HG03280 (cell line): ENCODE data around the gene PPT2.

Experiments
- ATAC-seq: cut with Tn5 transposase; IDR thresholded peaks from one replicate; pipeline ENCODE4 v1.9.1; 2021; ENCODE audit warnings: mild to moderate bottlenecking, moderate library complexity; ENCODE audit not compliant: unreplicated experiment

The PPT2 gene, protein sequence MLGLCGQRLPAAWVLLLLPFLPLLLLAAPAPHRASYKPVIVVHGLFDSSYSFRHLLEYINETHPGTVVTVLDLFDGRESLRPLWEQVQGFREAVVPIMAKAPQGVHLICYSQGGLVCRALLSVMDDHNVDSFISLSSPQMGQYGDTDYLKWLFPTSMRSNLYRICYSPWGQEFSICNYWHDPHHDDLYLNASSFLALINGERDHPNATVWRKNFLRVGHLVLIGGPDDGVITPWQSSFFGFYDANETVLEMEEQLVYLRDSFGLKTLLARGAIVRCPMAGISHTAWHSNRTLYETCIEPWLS

DNA sequence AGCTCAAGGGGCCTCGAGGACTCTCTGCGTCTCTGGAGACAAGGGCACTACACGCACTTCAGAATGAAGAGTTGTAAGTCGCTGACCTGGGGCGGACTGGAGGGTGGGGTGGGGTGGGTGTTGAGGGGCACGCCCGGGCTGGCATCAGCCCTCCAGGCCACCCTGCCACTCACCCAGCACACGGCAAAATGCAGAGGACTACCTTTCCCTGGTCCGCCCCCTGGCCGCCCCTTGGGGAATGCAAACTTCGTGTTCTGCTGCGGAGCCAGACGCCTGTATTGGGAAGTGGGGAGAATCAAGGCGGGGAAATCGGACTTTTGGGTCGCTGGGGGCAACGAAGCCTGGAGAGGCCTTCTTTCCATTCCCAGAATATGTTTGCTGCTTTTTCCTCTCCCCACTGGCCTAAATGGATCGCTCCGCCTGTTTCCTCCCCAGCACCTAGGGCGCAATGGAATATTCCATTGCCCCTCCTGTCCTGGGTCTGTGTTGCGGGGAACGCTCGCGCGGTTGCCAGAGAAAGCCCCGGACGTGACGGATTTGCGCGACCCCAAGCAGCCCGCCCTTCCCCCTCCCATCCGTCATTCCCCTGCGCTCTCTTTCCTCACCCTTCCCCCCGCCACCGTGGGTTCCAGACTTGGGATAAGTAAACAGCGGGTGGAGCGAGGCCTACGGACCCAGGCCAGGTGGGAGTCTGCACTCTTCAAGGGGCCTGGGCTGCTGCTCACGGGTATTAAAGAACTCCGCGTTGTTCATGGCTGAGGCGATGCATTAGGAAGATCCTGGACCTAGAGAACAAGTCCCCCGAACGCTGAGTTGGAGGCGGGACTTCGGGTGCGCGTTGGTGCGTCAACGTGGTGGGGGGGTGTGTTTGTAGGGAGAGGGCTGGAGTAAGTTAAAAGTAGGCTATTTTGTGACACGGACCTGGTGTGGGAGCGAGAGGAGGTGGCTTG is at the start of gene PPT2:
Gene PPT2 (plus strand): TSS at position 578 of the 950 bp plus-strand sequence. CDS start 454 bp downstream, outside the sequence.
- peak; percentile 17 for ATAC-seq

GRCh38 chr6:32105433-32105832 is 48.5 kb upstream of the PPT2 start:
- ATAC-seq, result no peak

- ATAC-seq, result no peak
Measured at GRCh38 chr6:32107406-32107805, 46.5 kb upstream of the PPT2 start.

GRCh38 chr6:32108094-32108627 is 45.8 kb upstream of the PPT2 start:
- ATAC-seq, result no peak

- ATAC-seq, result no peak
Measured at GRCh38 chr6:32108727-32109113, 45.2 kb upstream of the PPT2 start.

GRCh38 chr6:32109114-32109764 is 44.7 kb upstream of the PPT2 start, which contains the start of gene TNXB:
TNXB (minus strand) TSS chr6:32109338; CDS start chr6:32098198, 11,140 bp downstream.
- no peak for ATAC-seq

- ATAC-seq, result no peak
Measured at GRCh38 chr6:32109765-32110160, 44.2 kb upstream of the PPT2 start.

- no peak for ATAC-seq
Measured at GRCh38 chr6:32110632-32111031, 43.3 kb upstream of the PPT2 start.

GRCh38 chr6:32111424-32112066 is 42.4 kb upstream of the PPT2 start:
- no peak for ATAC-seq

DNA sequence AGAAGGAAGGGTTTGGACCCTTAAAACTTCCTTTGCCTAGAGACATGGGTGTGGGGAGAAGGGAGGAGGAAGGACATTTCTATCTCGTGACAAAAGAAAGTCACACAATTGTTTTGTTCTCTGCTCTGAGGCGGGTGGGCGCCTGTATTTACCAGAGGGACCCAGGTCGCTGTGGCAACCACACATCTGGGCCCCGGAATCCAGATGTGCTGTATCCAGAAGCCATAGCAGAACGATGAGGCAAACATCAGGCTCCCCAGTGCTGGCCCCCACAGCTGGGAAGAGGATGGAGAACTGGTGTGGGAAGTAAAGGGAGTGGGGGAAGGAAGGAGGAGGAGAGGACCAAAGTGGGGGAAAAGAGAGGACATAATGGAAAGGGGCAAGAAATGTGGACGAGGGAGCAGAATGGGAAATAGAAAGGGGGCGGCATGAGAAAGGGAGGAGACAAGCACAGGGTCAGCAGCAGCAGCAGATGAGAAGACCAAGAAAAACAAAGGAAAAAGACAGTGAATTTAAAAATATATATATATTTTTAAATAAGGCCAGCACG is 41.4 kb upstream of the PPT2 start:
- no peak for ATAC-seq

DNA sequence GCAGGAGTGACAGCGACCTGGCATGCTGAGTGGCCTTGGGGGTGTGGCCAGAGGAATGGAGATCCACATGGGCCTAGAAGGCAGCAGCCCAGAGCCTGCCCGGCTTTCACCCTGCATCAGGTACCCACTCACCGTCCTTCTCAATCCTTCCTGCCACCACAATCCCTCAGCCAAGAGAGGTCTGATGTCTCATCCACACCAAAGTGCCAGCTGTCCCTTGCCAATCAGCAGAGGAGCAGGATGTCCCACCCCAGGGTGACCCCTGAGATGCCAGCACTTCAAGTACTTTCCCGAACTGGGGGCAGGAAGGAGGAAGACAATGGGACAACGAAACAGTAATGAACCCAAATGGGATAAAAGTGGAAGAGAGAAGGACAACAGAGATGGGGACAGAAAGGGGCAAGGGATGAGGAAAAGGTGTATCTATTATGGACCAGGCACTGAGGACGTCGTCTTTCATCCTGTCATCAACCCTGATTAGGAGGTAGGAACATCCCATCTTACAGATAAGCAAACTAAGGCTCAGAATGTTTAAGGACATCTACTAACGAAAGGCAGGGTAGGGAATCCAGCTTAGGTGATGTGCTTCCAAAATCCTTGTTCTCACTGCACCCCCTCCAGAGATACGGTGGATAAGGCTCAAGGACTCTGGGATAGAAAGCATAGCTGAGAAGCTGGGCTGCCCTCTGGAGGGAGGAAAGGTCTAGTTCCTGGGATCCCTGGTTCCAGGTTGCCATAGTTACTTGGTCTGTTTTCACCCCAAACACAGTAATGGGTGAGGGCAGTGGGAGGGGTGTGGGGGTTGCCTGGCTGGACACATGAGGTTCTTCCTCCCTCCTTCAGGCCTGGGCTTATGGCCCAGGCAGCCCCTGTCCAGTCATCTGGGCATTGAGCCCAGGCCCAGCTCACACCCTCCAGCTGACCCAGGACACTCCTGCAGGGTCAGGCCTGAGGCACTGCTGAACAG is 40.3 kb upstream of the PPT2 start:
- ATAC-seq, result no peak

GRCh38 chr6:32114796-32115195 is 39.1 kb upstream of the PPT2 start:
- no peak for ATAC-seq

DNA sequence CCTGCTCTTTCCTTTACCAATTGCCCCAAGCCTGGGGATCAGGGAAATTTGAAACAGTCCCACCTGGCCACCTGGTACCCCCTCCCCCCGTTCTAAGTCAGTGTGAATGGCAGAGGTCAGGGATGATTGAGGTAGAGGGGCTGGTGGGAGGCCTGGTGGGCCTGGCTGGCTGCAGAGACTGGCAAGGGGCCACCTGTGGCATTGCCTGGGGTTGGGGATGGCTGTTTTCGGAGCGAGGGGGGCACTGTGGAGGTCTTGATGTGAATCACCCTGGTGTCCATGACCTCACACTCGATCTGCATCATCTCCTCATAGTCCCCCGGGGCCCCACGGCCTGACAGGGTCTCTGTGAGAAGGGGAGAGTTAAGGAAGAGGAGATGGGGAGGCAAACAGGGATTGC is 38.3 kb upstream of the PPT2 start:
- ATAC-seq, result no peak

DNA sequence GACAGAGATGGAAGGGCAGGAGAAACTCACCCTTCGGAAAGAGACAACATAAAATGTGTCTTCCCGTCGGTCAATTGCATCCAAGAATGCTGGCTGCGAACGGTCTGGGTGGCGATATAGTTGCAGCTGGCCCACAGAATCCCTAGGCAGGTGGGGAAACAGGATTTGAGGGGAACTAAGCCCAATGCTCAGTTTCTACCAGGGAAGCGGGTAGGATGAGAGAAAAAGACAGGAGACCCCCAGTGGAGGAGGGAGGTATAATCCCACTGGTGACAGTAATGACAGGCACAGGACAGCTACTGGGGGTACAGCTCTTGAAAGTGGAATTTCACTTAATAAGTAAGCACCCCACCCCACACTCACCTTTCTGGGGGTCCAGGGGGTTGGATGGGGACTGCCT is 37.3 kb upstream of the PPT2 start:
- ATAC-seq, result no peak

DNA sequence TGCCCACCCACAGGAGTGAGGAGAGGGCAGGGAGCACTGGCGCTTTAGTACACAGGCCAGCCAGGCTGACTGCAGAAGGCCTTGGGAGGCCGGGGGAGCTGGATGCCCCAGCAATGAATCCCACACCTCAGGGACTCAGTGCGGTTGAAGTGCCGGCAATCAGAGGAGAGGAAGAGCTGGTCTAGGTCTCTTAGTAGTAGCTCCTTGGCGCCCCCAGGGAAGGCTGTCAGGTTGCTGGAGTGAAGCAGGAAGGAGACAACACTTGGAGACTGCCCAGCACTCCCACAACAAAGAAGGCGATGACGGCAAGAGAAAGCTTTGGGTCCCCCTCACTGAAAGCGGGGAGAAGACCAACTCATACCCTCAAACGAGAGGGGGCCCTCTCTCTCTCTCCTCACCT is 36.5 kb upstream of the PPT2 start:
- ATAC-seq, result no peak

DNA sequence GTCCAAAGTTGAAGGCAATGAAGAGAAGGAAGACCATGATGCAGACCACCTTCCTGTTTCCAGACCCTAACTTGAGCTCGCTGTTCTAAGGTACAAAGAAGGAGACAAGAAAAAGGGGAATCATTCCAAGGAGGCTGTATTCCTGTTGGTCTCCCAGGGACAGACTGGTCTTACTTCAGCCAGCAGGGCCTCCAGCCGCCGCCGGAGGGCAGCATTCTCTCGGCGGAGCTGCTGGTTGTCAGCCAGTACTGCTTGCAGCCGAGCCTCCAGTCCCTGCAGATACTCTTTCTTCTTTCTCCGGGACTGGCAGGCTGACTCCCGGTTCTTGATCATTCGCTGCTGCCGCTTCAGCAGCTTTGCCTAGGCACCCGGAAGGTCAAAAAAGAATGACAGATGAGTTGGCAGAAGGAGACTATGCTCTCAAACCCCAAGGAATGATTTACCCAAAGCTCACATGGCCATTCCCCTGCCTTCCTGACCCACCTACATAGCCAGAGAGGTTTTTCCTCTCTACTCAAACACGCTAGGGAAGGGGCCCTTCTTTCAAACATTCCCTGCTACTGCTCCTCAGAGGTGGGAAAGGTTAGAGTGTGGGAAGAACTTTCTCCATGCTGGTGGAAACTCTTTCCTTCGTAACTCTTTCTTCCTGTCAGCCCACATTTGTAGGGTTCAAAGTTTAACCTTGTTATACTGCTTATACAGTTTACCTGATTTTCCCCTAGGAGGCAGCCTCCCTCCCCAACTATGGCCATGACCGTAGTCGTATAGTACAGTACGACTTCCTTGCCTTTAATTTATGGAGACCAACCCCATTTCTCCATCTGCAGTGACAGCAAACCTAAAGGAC is 34.9 kb upstream of the PPT2 start:
- ATAC-seq, result no peak

- no peak for ATAC-seq
Measured at GRCh38 chr6:32120573-32121059, 33.3 kb upstream of the PPT2 start.

DNA sequence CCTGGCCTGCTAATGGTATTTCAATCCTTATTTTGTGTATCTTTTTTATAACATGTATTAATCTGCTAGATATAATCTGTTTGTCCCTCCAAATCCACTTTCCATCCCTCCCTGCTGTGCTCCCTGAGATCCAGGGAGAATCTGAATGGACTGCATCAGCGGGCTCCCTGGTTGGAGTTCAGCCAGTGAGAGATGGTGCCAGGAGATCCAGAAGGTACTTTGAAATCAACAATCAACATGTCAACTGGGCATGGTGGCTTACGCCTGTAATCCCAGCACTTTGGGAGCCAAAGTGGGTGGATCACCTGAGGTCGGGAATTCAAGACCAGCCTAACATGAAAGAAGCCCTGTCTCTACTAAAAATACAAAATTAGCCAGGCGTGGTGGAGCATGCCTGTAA is 30.3 kb upstream of the PPT2 start:
- no peak for ATAC-seq
